Activated CD4-positive, alpha-beta T cell treated with anti-CD3 and anti-CD28 coated beads, Interleukin-2, amount 50 U/mL, for 16 hours (primary cell): ENCODE data around the gene PDK2.

ENCODE experiments used
- DNase-seq: peaks from one replicate; pipeline ENCODE4 v3.0.0-alpha.2; 2020

Gene PDK2

DNA sequence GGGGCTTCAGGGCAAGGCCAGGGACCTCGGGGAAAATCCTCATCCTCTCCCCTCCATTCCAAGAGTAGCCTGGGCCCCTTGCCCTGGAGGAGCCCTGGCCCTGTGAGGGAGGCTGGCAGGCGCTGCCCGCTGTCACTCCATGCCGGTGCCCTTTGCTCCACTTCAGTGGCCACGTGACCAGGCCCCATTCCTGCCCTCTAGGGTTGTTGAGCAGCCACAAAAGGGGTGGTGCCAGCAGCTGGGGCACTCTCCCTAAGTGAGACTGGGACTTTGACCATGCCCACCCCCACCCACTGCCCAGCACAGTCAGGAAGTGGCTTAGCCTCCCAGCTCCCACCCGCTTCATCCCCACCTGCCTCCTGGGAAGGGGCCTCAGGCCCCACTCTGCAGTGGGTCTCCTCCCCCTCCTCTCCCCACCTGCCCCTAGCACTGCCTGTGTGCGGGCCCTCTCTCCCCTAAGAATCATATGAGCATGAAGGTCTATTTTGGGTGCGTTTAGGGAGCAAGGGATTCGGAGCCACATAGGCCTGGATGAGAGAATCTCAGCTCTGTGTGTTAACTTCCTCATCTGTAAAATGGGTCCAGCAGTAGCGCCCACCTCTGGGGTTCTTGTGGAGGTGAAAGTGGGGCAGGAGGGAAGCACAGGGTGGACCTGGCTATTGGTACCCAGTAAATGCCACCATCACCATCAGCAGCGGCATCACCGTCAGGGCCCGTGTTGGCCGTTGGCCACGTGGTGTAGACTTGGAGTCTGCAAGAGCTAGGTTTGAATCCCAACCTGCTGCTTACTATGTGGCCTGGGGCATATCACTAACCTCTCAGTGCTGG is 7.2 kb downstream of the PDK2 start:
- DNase-seq, result no peak

GRCh38 chr17:50103252-50103651 is 8.1 kb downstream of the PDK2 start:
- no peak for DNase-seq

- DNase-seq, result no peak
Measured at GRCh38 chr17:50103941-50104340, 8.8 kb downstream of the PDK2 start.

GRCh38 chr17:50105811-50106210 is 10.7 kb downstream of the PDK2 start:
- no peak for DNase-seq

DNA sequence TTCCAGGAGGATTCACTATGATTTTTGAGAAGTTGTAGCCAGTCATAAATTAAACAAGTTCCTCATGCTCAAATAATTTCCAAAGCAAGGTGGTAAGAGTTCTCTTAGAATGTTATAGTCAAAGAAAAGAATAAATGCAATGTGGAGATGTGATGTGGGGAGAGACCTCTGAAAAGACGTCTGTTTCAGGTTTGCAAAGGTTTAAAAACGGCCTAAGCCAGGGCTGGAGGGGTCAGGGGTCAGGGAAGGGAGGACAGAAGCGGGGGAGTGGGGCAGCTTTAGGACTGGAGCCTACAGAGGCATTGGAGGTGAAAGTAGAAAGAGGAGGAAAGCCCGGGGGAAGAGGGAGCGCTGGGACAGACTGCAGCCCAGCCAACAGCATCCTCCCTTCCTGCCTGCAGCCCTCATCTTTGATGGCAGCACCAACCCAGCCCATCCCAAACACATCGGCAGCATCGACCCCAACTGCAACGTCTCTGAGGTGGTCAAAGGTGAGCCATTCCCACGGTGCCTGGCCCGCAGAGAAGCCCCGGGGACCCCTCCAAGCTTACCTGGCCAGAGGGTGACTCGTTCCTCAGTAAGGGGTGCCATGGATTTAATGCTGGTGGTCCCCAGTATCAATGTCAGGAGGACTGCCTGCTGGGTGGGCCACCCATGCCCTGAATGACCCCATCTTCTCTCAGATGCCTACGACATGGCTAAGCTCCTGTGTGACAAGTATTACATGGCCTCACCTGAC is 11.4 kb downstream of the PDK2 start:
- DNase-seq, result no peak

GRCh38 chr17:50107790-50108414 is 12.8 kb downstream of the PDK2 start:
- no peak for DNase-seq

DNA sequence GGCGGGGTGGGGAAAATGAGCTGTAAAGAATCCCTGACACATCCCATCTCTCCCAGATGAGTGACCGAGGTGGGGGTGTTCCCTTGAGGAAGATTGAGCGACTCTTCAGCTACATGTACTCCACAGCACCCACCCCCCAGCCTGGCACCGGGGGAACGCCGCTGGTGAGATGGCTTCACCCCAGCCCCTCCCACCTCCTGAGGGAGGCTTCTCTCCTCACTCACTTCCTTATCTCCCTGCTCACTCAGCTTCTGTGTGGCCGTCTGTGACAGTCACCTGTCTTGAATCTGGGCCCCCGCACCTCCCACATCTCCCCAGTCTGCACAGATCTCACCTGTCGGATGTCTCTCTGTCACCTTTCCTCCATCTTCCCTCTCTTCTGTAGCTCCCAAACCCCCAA is 13.4 kb downstream of the PDK2 start:
- DNase-seq, result no peak

DNA sequence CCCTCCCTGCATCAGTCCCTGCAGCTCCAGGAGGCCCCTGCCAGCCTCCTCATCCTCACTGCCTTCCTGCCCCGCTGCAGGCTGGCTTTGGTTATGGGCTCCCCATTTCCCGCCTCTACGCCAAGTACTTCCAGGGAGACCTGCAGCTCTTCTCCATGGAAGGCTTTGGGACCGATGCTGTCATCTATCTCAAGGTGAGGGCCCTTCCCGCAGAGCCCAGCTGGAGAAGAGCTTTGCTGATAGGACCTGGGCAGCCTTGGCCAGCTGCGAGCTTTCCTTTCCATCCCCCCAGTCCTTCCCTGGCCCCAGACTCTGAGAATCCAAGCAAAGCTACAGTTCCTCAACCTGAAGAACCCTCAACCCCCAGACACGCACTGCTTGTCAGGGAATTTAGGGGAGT is 14.1 kb downstream of the PDK2 start:
- no peak for DNase-seq

DNA sequence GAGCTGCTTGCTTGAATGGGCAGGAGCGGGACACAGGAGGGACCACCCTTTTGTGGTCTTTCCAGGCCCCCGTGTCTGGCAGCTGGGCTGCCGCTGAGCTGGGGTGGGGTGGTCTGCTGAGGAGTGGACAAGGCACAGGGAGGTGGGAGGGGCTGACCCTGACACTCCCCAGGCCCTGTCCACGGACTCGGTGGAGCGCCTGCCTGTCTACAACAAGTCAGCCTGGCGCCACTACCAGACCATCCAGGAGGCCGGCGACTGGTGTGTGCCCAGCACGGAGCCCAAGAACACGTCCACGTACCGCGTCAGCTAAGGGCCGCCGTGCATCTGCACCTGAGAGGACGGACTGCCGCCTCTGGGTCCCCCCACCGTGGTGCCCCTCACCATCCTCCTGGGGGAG is 14.6 kb downstream of the PDK2 start:
- DNase-seq, result no peak

DNA sequence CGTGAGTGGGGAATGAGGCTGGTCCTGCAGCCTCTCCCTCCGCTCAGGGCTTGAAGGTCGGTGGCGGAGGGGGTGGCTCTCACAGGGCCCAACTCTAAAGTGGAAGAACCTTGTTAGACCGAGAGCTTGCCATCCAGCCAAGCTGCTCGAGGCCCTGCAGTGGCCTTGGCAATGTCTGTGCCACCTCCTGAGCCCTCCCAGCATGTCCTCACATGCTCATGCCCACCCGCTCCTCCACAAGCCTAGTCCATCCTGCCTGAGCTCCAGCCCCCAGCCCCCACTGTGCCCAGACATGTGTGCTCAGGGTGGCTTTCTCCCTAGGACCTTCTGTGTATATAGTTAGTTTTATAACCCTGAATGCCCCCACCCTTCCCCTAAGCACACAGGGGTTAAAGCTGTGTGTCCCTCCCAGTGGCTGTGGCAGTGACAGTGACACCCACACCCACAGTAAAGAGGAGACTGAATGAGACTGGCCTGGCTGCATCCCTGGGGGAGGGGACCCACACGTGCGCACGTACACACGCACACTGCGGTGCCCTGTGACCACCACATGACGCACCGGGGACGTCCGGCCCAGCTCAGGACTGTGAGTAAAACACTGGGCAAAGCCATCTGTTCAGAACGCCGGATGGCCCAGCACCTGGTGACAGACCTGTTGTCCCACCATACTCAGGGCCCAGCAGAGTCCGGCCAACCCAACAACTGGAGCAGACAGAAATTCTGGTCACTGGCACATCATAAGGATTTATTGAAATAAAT is 15.6 kb downstream of the PDK2 start:
- DNase-seq, result no peak

DNA sequence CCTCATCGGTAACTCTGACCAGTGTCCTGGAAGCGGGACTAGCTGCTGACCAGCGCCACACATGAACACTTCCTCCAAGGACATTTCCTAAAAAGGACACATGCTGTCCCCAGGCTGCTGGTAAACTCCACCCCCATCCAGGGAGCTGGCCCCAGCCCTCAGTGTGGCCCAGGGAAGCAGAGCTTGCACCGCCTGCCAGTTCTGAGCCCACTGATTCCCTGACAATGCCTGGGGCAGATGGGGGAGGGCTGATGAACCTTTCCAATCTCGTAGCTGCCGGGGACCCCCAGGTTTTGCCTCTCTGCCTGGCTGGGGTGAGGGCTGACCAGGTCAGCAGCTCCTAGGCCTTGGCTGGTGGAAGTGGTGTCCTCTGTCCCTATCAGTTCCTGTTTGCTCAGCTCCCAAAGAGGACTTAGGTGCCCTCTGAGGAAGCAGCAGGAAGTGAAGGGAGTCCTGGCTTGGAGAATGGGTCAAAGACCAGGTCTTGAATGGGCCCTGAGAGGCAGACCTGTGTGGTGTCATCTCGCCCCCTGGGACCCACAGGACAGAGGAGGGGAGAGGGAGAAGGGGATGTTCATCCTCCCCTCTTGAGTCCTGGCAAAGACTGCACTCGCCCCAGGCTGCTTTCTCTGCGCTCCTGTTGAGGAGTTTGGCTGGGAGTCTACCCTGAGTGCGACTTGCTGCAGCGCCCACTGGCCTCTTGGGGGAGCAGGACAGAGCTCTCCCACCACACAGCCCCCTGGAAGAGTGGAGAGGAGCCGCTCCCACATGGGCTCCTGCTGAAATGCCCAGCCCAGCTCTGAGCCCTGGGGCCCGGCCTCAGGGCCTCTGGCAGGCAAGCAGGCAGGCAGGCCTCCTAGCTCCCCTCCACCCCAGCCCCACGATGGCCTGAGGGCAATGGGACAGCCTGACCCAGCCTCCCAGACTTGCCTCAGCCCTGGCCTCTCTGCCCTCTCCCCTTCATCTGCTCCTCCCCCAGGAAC is 16.8 kb downstream of the PDK2 start:
- no peak for DNase-seq

- no peak for DNase-seq
Measured at GRCh38 chr17:50112694-50113093, 17.5 kb downstream of the PDK2 start.

GRCh38 chr17:50113624-50114320 is 18.6 kb downstream of the PDK2 start:
- no peak for DNase-seq

- no peak for DNase-seq
Measured at GRCh38 chr17:50114401-50114800, 19.2 kb downstream of the PDK2 start.

DNA sequence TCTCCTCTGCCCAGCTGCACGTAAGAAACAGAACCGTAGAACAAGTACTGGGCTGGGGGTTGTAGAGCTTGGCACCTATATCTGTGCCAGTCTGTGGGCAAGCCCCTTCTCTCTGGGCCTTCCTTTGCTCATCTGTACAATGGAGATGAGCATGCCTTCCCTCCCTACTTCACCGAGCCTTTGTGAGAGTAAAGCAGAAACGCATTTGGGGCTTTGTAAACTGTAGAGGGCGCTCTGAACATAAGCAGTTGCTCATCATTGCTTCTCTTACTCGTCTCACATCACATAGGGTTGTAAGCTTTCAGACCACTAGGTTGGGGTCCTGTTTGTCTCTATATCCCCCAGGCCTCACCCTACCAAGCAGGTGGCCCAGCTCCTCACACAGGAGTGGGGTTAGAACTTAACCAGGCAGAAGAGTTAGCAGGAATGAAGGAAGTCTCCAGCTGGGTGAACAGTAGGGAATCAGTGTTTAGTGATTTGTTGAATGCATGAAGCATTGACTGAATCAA is 19.8 kb downstream of the PDK2 start:
- peak; percentile 64 for DNase-seq

DNA sequence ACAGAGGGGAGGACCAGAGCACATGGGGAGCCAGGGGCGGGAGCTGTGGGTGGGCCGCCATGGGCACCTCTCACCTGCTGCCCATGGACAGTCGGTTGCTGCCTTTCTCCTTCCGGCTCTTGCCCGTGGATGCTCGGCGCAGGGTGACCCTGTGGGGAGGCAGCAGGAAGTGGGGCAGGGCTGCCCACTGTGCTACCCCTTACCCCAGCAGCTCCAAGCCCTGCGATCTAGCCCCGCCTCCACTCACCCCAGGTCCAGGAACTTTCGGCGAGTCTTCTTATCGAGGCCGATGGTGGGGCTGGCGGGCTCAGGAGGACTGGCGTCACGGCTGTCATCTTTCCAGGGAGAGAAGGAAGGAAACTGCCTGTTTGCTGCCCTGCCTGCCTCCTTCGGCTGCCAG is 20.6 kb downstream of the PDK2 start:
- no peak for DNase-seq

GRCh38 chr17:50117202-50118051 is 22.3 kb downstream of the PDK2 start:
- DNase-seq, result peak; percentile 51

GRCh38 chr17:50118076-50118827 is 23.1 kb downstream of the PDK2 start:
- no peak for DNase-seq

DNA sequence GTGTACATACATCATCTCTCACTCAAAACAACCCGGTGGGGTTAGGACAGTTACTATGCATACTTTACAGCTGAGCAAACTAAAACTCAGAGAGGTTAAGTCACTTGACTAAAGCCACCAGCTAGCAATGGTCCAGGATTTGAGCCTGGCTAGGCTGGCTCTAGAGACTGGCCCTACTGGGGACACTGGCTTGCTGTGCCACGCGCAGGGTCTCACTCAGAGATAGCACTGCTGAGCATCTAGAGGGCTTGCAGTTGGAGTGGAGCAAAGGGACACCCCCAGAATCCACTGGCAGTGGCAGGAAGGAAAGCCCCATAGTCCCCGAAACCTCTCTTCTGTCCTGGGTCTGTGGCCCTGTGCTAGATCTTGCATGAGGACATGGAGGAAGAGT is 23.7 kb downstream of the PDK2 start:
- no peak for DNase-seq
